ENCODE measurements around the gene FIG4.
"Not testable (repeated sequence)": the region's sequence is repeated elsewhere in the genome, so short reads cannot be mapped to it uniquely, and the experiment has no call there.

FIG4 gene

DNA sequence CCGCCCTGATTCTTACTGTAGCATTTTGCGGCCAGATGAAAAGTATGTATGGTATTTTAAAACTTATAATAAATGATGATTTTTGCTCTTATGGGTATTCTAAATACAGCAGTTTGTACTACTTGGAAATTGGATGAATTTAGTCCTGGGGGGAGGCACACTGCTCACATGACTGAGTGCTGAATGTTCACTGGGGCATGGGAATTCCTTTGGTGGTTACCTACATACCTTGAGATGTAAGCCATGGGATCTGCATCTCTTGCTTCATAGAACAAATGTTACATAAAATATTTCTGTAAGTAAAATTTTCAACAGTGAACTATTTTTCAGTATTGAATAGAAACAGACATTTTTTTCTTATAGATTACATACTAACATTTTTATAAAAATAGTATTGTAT is 71.1 kb downstream of the FIG4 start:
- Histone ChIP-seq H3K9me3 (ENCODE audit: control insufficient read depth in 1 of 2, low read length in 2 of 2) (peaks cover 0 to under 1% of the 10 kb centered on the region in 2 donors), H3K27ac (ENCODE audit: low read length) (no peak overlapping the region), H3K36me3 (ENCODE audit: control insufficient read depth in 1 of 2, insufficient read depth in 2 of 2, low read length in 2 of 2) (peaks cover 15 to 23% of the 10 kb centered on the region in 2 donors), H3K4me1 (ENCODE audit: control insufficient read depth in 1 of 2, insufficient read depth in 2 of 2, low read length in 2 of 2) (no peaks in the 10 kb centered on the region), H3K4me3 (ENCODE audit: low read depth in 1 of 2, low read length in 2 of 2) (no peak overlapping the region), H3K27me3 (ENCODE audit: low read depth, low read length) (no peaks in the 10 kb centered on the region)

DNA sequence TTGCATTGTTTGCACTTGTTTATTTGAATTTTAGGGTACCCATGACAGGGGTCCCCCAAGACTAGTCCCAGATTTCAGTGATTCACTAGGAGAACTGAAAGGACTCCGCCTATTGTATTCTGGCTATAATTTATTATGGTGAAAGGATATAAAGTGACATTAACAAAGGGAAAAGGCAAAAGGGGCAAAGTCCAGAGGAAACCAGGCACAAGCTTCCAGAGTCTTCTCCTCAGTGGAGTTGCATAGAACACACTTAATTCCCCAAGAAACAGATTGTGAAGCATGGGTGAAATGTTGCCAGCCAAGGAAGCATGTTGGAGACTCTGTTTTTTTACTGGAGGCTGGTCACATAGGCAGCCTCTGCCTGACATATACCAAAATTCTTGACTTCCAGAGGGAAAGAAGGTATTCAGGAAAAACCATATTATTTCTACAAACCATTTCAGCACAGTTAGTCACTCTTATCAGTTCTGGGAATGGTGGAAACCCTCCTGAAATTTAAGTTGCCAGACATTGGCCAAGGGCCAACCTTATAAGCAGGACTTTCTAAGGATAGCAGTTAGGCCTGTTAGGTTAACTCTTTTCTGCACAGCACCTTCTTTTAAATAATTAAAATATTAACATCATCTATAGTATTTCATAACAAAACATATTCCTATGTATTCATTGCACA is 71.8 kb downstream of the FIG4 start:
- H3K36me3 ChIP-seq (ENCODE audit: control insufficient read depth in 1 of 2, insufficient read depth in 2 of 2, low read length in 2 of 2): peaks cover 19 to 28% of the 10 kb centered on the region in 2 donors
- H3K9me3 ChIP-seq (ENCODE audit: control insufficient read depth in 1 of 2, low read length in 2 of 2): no peaks in the 10 kb centered on the region
- no peak overlapping the region for H3K27ac ChIP-seq (ENCODE audit: low read length)
- H3K4me3 ChIP-seq (ENCODE audit: low read depth in 1 of 2, low read length in 2 of 2): no peak overlapping the region
- no peaks in the 10 kb centered on the region for H3K4me1 ChIP-seq (ENCODE audit: control insufficient read depth in 1 of 2, insufficient read depth in 2 of 2, low read length in 2 of 2)
- no peaks in the 10 kb centered on the region for H3K27me3 ChIP-seq (ENCODE audit: low read depth, low read length)

DNA sequence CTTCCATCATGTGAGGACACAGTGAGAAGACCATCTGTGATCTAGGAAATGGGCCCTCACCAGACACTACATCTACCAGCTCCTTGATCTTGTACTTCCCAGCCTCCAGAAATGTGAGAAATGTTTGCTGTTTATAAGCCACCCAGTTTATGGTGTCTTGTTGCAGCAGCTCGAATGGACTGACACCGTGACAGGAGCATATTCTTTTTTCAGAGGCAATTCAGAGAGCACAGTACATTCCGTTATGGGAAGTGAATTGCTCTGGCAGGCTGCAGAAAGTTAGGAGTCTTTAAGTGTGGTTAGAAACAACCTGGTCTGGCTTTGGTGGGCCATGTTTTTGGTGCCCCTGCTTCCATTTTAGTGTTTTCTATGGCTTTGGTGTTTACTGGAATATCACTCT is 75.1 kb downstream of the FIG4 start:
- Histone ChIP-seq H3K9me3 (ENCODE audit: control insufficient read depth in 1 of 2, low read length in 2 of 2) (no peaks in the 10 kb centered on the region), H3K27ac (ENCODE audit: low read length) (no peak overlapping the region), H3K27me3 (ENCODE audit: low read depth, low read length) (no peaks in the 10 kb centered on the region), H3K4me3 (ENCODE audit: low read depth in 1 of 2, low read length in 2 of 2) (no peak overlapping the region), H3K4me1 (ENCODE audit: control insufficient read depth in 1 of 2, insufficient read depth in 2 of 2, low read length in 2 of 2) (no peaks in the 10 kb centered on the region), H3K36me3 (ENCODE audit: control insufficient read depth in 1 of 2, insufficient read depth in 2 of 2, low read length in 2 of 2) (peaks cover 27 to 38% of the 10 kb centered on the region in 2 donors)

DNA sequence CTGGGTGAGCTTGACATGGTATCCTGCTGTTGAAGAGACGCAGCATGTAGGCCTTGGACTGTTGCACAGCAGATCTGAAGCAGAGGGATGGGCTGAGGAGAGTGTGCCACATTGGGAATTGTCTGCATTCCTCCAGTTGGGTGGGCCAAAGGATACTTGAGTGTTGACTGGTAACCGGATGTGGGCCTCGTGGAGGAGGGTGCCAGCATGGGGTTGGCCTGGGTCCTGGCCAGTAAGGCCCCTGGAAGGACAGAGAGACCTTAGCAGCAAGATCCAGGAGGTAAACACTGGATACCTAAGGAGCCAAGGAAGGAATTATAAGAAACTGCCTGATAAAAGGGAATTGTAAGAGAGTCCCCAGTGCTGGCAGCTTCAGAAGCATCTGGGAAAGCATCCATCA is 76.9 kb downstream of the FIG4 start:
- no peaks in the 10 kb centered on the region for H3K27me3 ChIP-seq (ENCODE audit: low read depth, low read length)
- H3K27ac ChIP-seq (ENCODE audit: low read length): no peak overlapping the region
- peaks cover 24 to 38% of the 10 kb centered on the region in 2 donors for H3K36me3 ChIP-seq (ENCODE audit: control insufficient read depth in 1 of 2, insufficient read depth in 2 of 2, low read length in 2 of 2)
- H3K4me3 ChIP-seq (ENCODE audit: low read depth in 1 of 2, low read length in 2 of 2): no peak overlapping the region
- no peaks in the 10 kb centered on the region for H3K4me1 ChIP-seq (ENCODE audit: control insufficient read depth in 1 of 2, insufficient read depth in 2 of 2, low read length in 2 of 2)
- H3K9me3 ChIP-seq (ENCODE audit: control insufficient read depth in 1 of 2, low read length in 2 of 2): no peaks in the 10 kb centered on the region

DNA sequence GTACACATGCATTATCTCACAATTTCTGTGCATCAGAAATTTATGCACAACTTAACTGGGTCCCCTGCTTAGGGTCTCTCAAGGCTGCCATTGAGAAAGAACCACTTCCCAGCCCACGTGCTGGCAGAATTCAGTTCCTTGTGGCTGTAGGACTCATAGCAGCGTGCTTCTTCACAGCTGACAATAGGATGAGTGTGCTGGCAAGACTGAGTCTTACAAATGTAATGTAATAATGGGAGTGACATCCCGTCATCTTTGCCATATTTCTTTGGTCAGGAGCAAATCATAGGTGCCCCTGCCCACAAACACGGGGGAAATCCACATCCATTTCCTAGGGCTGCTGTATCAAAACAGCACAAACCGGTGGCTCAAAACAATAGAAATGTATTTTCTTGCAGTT is 77.4 kb downstream of the FIG4 start:
- no peak overlapping the region for H3K4me3 ChIP-seq (ENCODE audit: low read depth in 1 of 2, low read length in 2 of 2)
- H3K27me3 ChIP-seq (ENCODE audit: low read depth, low read length): no peaks in the 10 kb centered on the region
- peaks cover 23 to 38% of the 10 kb centered on the region in 2 donors for H3K36me3 ChIP-seq (ENCODE audit: control insufficient read depth in 1 of 2, insufficient read depth in 2 of 2, low read length in 2 of 2)
- no peaks in the 10 kb centered on the region for H3K4me1 ChIP-seq (ENCODE audit: control insufficient read depth in 1 of 2, insufficient read depth in 2 of 2, low read length in 2 of 2)
- H3K27ac ChIP-seq (ENCODE audit: low read length): no peak overlapping the region
- H3K9me3 ChIP-seq (ENCODE audit: control insufficient read depth in 1 of 2, low read length in 2 of 2): no peaks in the 10 kb centered on the region

DNA sequence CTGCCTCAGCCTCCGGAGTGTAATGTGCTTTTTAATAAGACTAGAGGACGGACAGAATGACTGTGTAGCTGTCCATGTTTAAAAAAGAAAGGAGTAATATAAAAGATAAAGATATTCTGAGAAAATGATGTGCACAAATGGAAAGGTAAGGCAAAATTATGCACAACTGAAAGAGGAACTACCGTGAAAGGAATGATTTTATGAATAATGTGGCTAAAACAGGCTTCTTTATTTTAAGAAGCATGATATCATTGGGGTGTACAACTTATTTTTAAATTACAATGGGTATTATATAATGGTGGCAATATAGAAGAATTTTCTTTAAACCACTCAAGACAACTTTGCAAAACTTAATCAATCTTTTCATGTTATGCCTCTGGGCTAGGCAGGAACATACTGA is 78.1 kb downstream of the FIG4 start:
- peaks cover 23 to 38% of the 10 kb centered on the region in 2 donors for H3K36me3 ChIP-seq (ENCODE audit: control insufficient read depth in 1 of 2, insufficient read depth in 2 of 2, low read length in 2 of 2)
- no peak overlapping the region for H3K4me3 ChIP-seq (ENCODE audit: low read depth in 1 of 2, low read length in 2 of 2)

DNA sequence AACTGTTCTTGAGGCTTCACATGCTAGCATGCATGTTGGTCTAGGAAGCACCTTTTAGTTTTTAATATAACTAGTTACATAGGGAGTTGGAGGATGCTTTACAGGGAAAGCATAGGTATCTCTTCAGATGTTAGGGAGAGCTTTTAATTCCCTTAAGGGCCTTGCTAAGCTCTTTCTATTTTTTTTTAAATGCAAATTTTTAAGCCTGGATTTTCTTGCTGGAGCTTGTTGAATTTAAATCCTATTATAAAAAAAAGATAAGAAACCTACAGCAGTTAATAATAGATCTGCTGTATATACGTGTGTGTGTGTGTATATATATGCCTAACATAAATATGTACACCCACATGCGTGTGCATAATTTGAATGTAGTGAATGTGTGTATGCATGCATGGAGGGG is 79.0 kb downstream of the FIG4 start:
- H3K9me3 ChIP-seq (ENCODE audit: control insufficient read depth in 1 of 2, low read length in 2 of 2): no peaks in the 10 kb centered on the region
- no peaks in the 10 kb centered on the region for H3K4me1 ChIP-seq (ENCODE audit: control insufficient read depth in 1 of 2, insufficient read depth in 2 of 2, low read length in 2 of 2)
- no peak overlapping the region for H3K4me3 ChIP-seq (ENCODE audit: low read depth in 1 of 2, low read length in 2 of 2)
- no peak overlapping the region for H3K27ac ChIP-seq (ENCODE audit: low read length)
- no peaks in the 10 kb centered on the region for H3K27me3 ChIP-seq (ENCODE audit: low read depth, low read length)
- H3K36me3 ChIP-seq (ENCODE audit: control insufficient read depth in 1 of 2, insufficient read depth in 2 of 2, low read length in 2 of 2): peaks cover 23 to 38% of the 10 kb centered on the region in 2 donors

More for the DNA sequence above, 78.1 kb downstream of the FIG4 start:
- Histone ChIP-seq H3K27me3 (ENCODE audit: low read depth, low read length) (no peaks in the 10 kb centered on the region), H3K4me1 (ENCODE audit: control insufficient read depth in 1 of 2, insufficient read depth in 2 of 2, low read length in 2 of 2) (no peaks in the 10 kb centered on the region), H3K27ac (ENCODE audit: low read length) (no peak overlapping the region), H3K9me3 (ENCODE audit: control insufficient read depth in 1 of 2, low read length in 2 of 2) (no peaks in the 10 kb centered on the region)

DNA sequence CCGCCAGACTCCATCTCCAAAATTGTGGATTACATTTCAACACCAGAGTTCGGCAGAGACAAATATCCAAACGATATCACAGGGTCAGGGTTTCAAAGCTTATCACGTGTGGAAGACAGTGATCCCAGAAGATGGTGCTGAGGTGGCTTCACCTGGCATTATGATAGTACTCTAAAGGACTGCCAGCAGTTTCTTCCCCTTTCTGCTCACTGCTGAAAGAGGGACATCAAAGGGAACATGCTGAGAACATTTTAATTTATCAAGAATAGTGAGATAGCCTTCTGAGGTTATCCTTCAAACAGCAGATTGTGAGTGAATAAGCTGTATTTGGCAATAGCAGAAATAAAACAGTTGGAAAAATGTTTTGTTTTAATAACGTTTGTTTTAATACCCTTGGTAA is 79.7 kb downstream of the FIG4 start:
- Histone ChIP-seq H3K27ac (ENCODE audit: low read length) (no peak overlapping the region), H3K36me3 (ENCODE audit: control insufficient read depth in 1 of 2, insufficient read depth in 2 of 2, low read length in 2 of 2) (peaks cover 19 to 37% of the 10 kb centered on the region in 2 donors), H3K9me3 (ENCODE audit: control insufficient read depth in 1 of 2, low read length in 2 of 2) (no peaks in the 10 kb centered on the region)

DNA sequence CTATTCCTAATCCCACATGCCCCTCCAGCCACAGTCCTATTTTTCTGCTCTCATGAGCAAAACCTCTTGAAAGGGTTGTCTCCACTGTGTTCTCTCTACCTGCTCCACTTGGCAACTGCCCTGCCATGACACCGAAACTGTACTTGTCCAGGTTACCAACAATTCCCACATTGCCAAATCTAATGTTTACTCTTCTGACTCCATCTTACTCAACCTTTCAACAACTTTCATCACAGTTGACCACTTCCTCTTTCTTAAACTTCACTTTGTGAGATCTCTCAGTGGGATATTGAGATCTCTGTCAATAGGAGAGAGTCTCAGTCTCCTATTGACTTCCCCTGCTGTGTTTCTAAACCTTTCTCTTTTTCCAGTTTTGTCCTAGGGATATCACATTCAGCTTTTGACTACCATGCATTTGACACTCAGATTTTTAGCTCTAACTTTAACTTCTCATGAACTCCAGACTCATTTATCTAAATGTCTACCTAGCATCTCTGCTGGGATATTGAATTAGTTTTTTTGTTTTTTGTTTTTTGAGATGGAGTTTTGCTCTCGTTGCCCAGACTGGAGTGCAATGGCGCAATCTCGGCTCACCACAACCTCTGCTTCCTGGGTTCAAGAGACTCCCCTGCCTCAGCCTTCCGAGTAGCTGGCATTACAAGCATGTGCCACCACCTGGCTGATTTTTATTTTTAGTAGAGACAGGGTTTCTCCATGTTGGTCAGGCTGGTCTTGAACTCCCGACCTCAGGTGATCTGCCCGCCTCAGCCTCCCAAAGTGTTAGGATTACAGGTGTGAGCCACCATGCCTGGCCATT is 81.1 kb downstream of the FIG4 start:
- H3K4me3 ChIP-seq (ENCODE audit: low read depth in 1 of 2, low read length in 2 of 2); H3K9me3 ChIP-seq (ENCODE audit: control insufficient read depth in 1 of 2, low read length in 2 of 2); H3K27me3 ChIP-seq (ENCODE audit: low read depth, low read length); H3K4me1 ChIP-seq (ENCODE audit: control insufficient read depth in 1 of 2, insufficient read depth in 2 of 2, low read length in 2 of 2); H3K27ac ChIP-seq (ENCODE audit: low read length): not testable (repeated sequence)
- H3K36me3 ChIP-seq (ENCODE audit: control insufficient read depth in 1 of 2, insufficient read depth in 2 of 2, low read length in 2 of 2): peaks cover 13 to 25% of the 10 kb centered on the region in 2 donors

More for the DNA sequence above, 79.7 kb downstream of the FIG4 start:
- no peaks in the 10 kb centered on the region for H3K27me3 ChIP-seq (ENCODE audit: low read depth, low read length)
- no peak overlapping the region for H3K4me3 ChIP-seq (ENCODE audit: low read depth in 1 of 2, low read length in 2 of 2)
- no peaks in the 10 kb centered on the region for H3K4me1 ChIP-seq (ENCODE audit: control insufficient read depth in 1 of 2, insufficient read depth in 2 of 2, low read length in 2 of 2)

DNA sequence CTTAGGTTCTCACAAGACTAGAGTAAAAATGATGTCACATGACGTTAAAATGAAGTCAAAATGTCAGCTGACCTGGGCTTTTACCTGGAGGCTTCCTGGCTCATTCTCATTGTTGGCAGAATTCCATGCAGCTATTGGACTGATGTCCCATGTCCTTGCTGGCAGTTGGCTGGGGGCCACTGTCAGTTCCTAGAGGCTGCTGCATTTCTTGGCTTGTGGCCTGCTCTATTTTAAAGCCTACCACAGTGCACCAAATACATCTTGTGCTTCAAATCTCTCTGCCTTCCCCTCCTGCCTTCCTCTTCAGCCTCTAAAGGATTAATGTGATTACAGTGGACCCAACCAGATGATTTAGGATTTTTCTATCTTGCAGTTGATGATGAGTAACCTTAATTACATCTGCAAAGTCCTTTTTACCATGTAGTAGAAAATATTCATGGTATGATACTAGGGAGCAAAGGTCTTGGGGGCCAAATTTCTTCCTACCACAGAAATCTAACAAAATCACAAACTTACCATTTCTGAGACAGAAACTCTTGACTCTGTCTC is 81.9 kb downstream of the FIG4 start:
- H3K36me3 ChIP-seq (ENCODE audit: control insufficient read depth in 1 of 2, insufficient read depth in 2 of 2, low read length in 2 of 2): peaks cover 11 to 18% of the 10 kb centered on the region in 2 donors
- H3K4me1 ChIP-seq (ENCODE audit: control insufficient read depth in 1 of 2, insufficient read depth in 2 of 2, low read length in 2 of 2): no peaks in the 10 kb centered on the region
- H3K27me3 ChIP-seq (ENCODE audit: low read depth, low read length): no peaks in the 10 kb centered on the region
- no peak overlapping the region for H3K4me3 ChIP-seq (ENCODE audit: low read depth in 1 of 2, low read length in 2 of 2)
- H3K27ac ChIP-seq (ENCODE audit: low read length): no peak overlapping the region
- no peaks in the 10 kb centered on the region for H3K9me3 ChIP-seq (ENCODE audit: control insufficient read depth in 1 of 2, low read length in 2 of 2)

DNA sequence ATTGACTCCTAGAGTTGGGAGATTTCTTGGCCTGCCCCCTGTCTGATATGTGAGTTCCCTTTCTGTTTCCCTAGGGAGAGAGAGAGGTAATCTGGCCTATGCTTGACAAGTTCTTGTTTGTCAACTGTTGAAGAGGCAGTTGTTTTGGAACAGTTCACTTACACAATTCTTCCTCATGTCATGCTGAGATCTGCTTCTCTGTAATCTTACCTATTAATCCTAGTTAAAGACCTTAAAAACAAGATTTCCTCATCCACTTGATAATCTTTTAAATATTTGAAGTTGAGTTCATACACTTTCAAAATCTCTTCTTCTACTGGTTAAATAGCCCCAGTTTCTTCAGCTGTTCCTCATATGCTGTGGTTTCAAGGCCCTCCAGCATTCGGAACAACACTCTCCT is 89.9 kb downstream of the FIG4 start:
- no peaks in the 10 kb centered on the region for H3K4me1 ChIP-seq (ENCODE audit: control insufficient read depth in 1 of 2, insufficient read depth in 2 of 2, low read length in 2 of 2)
- no peaks in the 10 kb centered on the region for H3K9me3 ChIP-seq (ENCODE audit: control insufficient read depth in 1 of 2, low read length in 2 of 2)
- H3K27me3 ChIP-seq (ENCODE audit: low read depth, low read length): no peaks in the 10 kb centered on the region
- peaks cover 4 to 15% of the 10 kb centered on the region in 2 donors for H3K36me3 ChIP-seq (ENCODE audit: control insufficient read depth in 1 of 2, insufficient read depth in 2 of 2, low read length in 2 of 2)
- H3K27ac ChIP-seq (ENCODE audit: low read length): no peak overlapping the region
- no peak overlapping the region for H3K4me3 ChIP-seq (ENCODE audit: low read depth in 1 of 2, low read length in 2 of 2)

All from muscle layer of duodenum (tissue), 2 donors.